HG02885 (cell line): Measurements from ENCODE around the gene CTRB1.

ENCODE experiments used
- ATAC-seq: cut with Tn5 transposase; IDR thresholded peaks from one replicate; pipeline ENCODE4 v1.9.1; 2021; ENCODE audit warnings: mild to moderate bottlenecking; ENCODE audit not compliant: unreplicated experiment, poor library complexity

The CTRB1 gene

GRCh38 chr16:75224306-75225082, 5.7 kb downstream of the CTRB1 start:
- no peak for ATAC-seq

DNA sequence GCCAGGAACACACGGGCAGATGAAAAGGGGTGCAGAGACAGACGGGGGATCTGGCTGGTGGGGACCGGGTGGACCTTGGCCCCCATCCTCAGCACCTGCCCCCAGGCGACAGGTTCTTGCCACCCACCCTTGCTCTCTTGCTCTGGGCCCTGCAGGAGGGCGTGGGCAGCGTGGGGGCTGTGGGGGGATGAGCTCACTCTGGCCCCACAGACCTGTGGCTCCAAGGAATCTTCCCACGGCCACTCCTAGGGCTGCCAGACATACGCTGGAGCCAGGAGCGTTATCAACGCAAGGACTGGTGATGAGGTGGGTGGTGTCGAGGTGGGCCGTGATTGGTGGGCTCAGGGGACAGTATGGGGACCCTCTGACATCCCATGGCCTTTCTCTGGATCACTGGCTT, 6.3 kb downstream of the CTRB1 start:
- no peak for ATAC-seq

- ATAC-seq: no peak
Observed at GRCh38 chr16:75225678-75226515, 7.1 kb downstream of the CTRB1 start.

DNA sequence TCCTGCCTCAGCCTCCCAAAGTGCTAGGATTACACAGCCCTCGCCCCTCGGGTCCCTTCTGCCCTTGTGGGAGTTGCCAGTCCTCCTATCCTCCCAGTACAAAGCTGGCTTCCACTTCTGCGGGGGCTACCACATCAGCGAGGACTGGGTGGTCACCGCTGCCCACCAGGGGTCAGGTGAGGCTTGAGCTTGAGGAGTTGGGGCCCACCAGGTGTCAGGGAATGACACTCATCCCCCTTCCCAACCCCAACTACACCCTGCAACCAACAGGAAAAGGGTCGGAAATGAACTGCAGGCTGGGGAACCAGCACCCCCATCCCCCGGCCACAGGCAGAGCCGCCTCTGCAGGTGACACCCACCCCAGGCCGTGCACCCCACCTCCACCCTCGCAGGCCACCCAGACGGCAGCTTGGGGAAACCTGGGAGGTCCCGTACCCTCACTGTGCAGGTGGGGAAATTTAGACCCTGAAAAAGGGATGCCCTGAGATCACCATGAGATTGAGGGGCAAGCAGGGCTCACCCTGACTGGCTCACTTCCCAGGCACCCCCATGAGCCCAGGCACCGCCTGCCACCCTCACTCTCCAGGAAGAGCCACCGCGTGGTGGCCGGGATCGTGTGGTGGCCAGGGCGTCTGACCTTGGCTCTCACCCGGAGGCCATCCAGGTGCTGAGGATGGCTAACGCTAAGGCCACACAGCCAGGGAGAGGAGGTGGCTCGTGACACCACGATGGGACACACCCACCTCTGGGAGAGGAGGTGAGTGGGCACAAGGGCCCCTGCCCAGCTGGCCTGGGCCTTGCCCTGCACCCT, 8.0 kb downstream of the CTRB1 start:
- ATAC-seq: no peak

DNA sequence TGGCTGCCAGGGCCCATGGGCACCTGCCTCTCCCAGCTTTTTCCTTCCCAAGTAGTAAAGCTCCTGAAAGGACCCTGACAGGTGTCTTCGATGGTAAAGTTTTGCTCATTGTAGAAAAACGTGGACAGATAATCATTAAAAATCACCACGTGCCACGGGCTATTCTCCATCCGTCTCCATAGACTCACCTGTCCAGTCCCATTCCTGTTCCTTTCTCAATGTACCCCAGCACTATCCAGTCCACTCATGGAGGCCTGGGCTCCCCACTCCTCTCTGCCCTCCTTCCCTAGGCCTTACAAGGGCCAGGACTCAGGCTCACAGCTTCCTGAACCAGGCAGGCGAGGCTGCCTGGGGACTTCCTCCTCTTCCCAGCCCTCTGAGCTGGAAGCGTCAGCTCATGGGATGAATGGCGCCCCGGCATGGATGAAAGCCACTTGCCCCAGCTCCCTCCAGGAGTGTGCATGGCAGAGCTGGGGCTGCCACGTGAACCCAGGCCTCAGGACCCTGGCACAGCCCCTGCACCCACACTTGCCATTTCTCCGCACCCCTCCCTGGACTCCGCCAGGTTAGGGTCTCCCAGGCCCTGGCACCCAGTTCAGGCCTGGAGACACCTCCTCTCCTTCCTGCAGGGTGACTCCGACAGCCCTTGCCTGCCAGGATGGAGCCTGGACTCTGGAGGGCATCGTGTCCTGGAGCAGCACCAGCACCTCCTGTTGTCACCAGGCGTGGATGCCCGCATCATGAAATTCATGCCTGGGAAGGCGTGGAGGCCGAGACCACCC, 8.8 kb downstream of the CTRB1 start:
- no peak for ATAC-seq

DNA sequence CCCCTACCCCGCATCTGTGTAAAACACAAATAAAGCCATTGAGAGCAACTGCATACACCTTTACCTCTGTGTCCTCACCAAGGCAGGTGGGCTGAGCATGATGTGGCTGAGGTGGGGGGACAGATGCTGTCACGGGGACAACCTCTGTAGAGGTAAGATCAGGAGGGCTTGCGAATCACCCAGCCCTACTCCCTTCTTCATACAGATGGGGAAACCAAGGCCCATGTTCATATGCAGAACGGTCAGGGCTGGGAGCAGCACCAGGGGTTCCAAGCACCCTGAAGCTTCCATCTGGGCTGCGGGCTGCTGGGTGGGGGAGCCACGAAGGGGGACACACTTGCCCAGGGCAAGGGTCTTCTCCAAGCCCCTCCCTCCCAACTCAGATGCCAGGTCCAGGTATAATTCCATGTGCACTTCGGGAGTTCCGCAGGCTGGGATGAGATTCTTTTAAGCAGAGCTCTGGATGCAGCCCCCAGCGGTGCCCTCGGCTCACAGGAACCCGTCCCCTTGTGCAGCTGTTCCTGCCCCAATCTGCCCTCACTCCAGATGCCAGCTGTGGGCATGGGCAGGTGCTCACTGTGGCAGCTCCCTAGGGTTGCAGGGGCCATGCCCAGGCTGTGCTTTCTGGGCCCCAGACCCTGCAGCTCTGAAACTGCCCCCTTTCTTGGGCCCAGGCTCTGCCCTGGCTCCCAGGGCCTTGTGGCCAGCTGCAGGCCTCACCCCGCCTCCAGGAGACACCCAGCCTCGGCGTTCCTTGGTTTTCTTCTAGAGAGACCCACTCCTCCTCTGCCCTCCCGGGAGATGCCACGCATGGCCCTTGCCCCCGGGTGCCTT, 9.6 kb downstream of the CTRB1 start:
- no peak for ATAC-seq

GRCh38 chr16:75229172-75230031, 10.6 kb downstream of the CTRB1 start:
- ATAC-seq: no peak

GRCh38 chr16:75230471-75231110, 11.8 kb downstream of the CTRB1 start:
- ATAC-seq: no peak

GRCh38 chr16:75231570-75231969, 12.8 kb downstream of the CTRB1 start:
- ATAC-seq: no peak

GRCh38 chr16:75233611-75233938, 14.8 kb downstream of the CTRB1 start:
- no peak for ATAC-seq

DNA sequence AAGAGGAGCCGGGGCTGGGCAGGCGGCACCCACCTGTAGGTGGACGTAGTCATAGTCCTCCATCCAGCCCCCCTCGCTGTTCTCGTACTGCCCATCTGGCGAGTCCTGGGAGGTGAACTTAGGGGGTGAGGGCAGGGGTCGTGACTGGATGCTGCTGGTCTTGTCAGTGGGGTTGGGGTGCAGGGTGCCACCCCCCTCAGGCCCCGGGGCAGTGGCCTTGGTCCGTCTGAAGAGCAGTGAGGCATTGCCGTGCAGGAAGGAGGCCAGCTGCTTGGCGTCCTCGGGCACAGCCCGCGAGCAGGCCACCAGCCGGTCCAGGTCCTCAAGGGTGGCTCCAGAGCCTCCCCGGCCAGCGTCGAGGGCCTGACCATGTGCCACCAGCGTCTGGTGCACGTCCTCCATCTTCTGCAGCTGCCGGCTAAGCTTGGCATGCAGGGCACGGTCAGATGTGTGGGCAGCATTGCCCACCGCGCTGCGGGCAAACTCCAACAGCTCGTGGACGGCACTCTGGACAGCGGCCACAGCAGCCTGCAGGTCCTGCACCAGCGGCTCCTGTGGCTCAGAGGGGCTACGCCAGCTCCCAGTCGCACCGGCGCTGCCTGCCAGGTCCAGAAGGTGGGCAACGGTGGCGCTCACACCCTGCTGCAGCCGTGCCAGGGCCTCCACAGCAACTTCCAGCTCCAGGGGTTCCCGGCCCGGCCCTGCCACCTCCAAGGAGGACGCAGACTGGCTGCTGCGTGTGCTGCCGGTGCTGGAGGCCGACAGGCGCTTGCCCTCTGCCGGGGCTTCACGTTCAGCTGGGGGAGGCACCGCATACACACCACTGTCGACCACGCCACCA, 16.3 kb downstream of the CTRB1 start:
- no peak for ATAC-seq

DNA sequence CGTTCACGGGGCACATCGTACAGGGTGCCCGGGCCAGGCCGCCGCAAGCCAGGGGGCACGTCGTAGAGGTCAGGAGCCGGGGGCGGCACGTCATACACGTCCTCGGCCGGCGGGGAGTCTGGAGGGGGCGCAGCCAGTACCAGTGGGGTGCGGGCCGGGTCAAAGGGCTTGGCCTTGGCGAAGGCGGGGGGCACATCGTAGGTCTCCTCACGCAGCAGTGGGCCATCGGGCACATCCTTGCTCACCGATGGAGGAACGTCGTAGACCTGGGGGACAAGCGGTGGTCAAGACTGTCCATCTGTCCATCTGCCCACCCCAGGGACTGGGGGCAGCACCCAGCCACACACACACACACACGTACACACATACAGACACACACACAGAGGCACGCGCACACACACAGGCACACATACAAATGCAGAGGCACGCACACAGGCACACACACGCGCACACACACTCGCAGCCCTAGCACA, 17.0 kb downstream of the CTRB1 start:
- no peak for ATAC-seq

GRCh38 chr16:75236232-75236631, 17.4 kb downstream of the CTRB1 start:
- no peak for ATAC-seq

GRCh38 chr16:75236736-75237397, 18.1 kb downstream of the CTRB1 start:
- ATAC-seq: no peak

DNA sequence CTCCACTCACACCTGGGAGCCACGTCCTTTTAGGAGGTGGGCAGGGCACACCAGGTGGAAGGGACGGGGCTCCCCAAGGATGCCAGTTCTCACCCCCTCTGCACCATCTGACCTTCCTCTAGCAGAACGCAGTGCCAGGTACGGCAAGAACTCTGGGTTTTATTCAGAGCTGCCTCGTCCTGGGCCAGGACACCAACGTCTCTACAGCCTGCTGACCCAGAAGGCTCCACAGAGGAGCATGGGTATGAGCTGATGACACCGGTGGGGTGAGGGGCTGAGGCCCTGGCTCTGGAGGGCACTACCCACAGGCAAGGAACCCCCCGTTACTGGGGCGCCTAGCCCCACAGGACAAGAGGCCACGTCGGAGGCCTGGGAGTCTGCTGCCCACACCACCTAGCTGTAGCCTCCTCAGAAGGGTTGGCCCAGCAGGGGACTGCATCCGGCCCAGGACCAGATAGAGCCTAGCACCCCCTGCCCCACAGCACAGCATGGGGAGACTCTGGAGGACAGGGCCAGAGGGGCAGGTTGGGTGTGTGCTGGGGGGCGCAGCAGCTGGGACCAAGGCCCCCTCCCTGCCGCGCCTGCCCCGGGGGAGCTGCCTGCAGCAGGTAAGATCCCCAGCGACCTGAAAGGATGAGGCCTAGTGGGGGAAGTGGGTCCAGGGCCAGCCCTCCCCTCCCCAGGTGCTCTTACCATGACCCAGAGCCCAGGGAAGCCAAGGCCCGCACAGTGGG, 18.8 kb downstream of the CTRB1 start:
- no peak for ATAC-seq
